GM18861 (cell line): ENCODE measurements around the gene C4BPB.
"Not testable (repeated sequence)": the region's sequence is repeated elsewhere in the genome, so short reads cannot be mapped to it uniquely, and the experiment has no call there.

Experiments
- ATAC-seq: cut with Tn5 transposase; IDR thresholded peaks from one replicate; pipeline ENCODE4 v1.9.1; 2021; ENCODE audit not compliant: unreplicated experiment

C4BPB gene, protein sequence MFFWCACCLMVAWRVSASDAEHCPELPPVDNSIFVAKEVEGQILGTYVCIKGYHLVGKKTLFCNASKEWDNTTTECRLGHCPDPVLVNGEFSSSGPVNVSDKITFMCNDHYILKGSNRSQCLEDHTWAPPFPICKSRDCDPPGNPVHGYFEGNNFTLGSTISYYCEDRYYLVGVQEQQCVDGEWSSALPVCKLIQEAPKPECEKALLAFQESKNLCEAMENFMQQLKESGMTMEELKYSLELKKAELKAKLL

DNA sequence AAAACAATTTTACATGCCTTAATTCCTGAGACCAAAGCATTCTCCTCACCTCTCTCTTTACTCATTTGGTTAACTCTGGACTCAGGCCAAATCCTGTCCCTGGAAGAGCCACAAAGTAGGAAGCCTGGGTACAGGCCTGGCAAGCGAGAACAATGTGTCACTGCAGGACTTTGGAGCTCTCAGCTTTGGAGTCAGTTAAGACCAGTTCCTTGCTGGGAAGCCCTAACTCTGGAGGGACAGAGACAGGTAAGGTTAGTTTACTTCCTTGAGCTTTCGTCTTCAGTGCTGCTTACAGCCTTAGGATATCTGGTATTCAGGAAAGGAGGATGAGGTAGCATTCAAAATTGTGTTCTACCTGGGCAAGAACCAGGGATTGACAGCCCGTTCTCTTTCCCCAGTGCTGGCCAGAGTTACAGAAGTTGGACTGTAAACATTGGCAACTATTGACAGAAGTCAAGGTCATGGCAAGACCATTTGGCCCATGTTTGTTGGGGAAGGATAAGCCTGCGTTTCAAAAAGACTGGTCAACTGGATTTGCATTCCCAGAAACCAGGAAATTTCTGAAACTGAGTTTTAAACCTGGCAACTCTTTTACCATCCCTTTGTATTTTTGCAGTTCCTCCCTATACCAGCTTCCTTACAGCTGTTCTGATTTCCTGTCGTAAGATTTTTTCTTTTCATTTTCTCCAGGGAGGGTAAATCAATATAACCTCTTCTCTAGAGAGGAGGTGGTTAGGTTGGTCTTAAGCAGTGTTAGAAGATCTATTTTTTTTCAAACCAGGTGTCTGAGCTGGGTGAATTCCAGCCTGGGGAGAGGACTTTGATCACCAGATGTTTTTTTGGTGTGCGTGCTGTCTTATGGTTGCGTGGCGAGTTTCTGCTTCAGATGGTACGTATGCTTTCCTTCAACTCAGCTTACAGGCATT, at the start of gene C4BPB:
Gene C4BPB, plus strand, starts transcription at position 160 of the 926 bp plus-strand sequence. Its CDS starts 672 bp downstream, at position 832.
- no peak for ATAC-seq

DNA sequence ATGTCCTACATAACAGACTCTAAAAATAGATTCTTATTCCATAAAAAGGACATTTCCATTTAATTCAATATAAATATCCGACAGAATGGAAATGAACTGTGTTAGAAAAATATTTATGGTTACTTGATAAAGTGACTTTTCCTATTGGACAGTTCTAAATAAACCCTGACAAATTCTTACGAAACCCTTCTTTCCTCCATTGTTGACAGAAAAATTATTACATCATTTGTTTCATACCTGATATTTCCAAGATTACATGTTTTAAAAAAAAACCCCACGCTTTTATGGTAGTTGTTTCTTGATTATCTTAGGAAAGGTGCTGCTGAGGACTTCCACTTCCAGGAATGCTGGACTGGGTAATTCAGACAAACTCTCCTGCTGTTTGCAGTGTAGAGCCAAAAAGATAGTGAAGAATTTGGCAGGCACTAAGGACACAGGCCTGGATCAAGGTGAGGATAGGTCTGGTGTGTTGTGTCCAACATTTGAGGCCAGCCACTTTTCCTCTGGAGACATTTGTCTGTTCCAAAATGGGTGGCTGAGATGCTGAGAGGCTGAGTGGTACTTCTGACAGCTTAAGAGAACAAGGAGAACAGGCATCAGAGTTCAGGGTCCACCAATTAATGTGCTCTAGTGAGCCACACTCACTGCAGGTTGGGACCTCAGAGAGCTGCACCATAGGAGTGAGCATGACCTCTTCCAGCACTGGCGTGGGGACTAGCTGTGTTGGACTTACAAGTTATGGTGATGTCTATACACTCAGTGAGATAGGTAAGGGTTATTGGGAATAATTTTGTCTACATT, 49.1 kb upstream of the C4BPB start:
- no peak for ATAC-seq

DNA sequence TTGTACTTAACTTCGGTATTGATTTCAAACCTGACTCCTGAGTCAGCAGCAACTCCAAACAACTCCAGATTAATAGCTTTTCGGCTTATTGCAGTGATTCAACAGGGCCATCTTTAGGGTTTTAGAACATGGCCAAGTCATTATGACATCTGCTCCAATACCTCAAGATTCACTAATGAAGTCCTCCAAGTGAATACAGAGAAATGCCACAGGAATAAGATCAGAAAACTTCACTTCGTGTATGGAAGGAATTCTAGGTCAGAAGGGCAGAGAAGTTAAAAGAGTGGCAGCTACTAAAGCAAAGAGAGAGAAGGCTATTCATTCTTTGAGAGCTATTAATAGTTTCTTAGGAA, 48.5 kb upstream of the C4BPB start:
- ATAC-seq: no peak

DNA sequence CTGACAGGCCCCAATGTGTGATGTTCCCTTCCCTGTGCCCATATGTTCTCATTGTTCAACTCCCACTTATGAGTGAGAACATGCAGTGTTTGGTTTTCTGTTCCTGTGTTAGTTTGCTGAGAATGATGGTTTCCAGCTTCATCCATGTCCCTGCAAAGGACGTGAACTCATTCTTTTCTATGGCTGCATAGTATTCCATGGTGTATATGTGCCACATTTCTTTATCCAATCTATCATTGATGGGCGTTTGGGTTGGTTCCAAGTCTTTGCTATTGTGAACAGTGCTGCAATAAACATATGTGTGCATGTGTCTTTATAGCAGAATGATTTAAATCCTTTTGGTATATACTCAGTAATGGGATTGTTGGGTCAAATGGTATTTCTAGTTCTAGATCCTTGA, 47.3 kb upstream of the C4BPB start:
- not testable (repeated sequence) for ATAC-seq

DNA sequence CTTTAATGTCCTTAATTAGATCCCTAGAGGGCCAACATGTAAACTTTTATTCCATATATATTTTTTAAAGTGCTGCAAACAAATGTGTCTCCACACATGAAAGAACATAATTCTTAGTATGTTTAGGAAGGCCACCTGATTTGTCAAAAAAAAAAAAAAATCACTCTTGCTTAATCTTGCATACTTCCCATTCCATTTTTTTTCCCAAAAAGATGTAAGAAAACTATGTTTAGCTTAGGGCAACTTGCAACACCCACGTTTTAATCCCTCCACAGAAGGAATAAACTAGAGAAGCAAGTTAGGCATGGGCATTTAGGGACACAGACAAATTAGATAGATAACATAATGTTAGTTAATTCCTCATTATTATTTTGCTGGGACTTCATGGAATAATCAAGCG, 43.2 kb upstream of the C4BPB start:
- no peak for ATAC-seq

DNA sequence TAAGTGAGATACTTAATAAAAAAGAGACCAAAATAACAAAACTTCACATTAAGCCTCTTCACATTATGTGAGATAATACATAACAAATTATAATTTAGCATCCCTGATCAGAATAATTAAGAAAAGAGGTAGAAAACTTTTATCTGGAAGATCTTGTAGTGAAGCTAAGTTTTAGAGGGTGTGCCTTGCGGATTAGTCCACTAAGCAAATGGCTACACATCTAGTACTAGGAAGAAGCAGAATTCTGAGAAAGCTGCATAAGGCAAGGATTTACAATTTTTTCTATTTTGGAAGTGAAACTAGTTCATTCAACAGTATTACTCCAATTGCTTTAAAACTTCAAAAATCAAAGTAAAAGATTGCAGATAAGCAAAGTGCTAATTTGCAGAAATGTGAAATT, 41.2 kb upstream of the C4BPB start:
- ATAC-seq: no peak

DNA sequence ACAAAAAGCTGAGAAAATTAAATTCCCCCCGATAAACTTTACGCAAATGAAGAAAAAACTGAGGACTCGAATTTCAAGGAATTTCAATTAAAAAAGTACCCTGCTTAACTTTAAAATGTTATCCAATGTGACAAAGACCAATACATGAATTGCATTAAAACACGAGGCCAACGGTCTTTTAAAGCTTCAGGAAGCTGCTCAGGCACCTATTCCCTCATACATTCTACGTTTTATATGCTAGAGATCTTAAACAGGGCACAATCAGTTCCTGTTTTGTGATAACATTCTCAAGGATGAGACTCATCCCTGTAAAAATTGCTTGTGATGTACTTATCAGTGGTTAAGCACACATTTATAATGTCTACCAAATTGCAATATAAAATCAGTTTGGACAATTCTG, 40.6 kb upstream of the C4BPB start:
- ATAC-seq: no peak

DNA sequence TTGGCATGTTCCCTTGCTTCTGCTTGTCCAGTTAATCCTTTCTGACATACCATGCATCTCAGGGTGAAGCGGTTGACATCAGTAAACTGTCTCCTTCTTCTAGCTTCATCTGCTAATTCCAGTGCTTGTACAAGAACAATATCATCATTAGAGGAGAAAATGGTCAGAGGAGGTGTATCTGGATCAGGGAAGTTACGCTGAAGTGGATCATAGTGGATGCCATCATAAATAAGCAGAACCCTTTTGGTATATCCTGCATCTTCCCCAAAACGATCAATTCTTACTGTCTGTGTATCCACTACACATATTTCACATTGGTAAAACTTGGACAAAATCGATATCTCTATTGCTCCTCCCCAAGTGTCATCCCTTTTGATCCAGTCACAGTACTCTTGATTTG, 39.6 kb upstream of the C4BPB start:
- ATAC-seq: no peak

DNA sequence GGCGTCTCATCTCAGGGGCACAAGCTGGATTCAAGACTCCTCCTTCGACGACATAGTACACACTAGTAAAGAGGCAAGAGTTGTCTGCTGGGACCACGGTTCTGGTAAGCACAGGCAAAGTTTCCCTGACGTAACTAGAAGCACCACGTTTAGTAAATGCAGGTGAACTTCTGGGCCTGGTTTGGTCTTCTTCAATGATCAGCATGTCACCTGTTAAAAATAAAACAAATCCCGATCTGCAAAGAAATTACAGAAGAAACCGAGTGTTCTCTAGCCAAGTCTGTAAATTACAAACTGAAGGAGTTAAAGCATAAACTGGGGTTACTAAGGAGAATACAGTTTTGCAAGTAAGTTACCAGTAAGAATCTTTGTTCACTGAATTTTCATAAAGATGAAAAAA, 39.1 kb upstream of the C4BPB start:
- ATAC-seq: no peak

DNA sequence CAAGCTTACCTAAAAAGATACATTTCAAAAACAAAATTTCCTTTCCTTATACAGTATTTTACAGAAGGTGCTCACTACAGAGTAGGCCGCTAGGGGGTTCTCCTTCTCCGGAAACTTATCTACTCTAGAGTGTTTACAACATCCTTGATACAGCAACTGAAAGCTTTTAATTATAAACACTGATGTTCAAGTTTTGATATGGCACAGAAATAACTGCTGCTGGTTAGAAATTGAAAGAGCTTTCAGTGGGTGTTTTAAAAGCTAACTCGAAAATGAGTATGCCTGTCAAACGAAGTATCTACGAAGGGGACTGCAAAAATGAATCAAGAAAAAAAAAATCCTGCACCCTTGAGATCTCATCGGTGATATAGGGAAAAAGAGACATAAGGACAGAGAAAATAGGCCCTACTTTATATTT, 38.7 kb upstream of the C4BPB start:
- no peak for ATAC-seq

DNA sequence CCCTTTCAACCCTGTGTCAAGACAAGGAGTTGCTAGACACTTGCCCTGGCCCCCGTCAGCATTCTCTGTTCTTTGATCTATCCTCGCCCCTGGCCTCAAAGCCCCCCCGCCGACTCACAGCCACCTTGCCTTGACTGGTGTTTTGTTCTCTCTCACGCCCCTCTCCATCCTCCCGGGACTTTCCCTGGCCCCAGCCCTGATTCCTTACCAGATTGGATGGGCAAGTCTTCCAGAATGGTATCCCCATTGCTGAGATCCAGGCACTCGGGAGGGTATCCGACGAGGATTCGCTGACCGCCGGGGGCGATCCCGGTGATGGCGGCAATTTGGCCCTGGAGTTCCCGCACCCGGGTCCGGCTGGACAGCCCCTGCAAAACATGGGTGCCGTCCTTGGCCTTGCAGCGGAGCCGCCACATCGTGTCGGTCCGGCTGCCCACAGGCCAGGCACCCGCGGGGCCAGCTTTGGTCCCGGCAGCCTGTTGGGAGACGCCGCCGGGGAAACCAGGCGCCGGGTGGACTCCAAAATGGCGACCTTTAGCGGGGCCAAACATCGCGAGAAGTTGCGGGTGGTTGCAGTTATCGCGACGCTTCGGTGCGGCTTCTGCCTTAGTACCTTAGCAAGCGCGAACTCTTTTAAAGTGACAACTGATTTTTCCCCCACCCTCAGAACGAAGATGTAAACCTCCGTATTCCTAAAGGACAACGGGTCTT, 38.0 kb upstream of the C4BPB start:
- ATAC-seq: peak; percentile 37

DNA sequence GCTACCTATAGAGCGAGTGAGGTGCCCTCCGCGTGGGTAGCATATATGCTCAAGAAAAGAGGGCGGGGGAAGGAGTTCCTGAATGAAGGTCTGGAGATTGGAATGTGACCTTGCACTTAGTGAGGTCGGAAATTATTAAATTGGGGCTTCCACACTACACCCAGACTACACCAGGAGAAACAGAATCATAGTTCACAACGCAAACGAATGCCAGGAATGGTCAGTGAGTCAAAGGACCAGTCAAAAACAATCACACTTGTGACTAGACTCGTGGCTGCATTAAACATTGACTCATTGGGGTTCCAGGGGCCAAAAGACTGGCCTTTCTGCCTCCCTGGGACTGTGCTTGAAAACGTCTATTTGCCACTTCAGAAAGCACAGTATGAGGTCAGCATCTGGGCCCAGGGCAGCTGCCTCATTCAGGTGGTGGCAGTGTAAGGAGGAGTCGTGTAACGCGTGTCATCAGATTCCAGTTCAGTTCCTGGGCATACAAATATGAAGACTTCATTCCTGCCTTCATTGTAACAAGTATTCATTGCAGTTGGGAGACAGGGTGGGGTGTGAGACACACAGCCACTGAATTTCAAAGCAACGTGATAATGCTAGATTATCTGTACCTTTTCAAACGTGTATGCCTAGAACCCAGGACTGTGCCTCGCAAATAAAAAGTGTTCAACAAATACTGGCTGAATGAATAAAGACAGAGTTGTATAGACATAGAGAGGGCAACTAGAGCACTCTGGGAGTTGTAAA, 37.3 kb upstream of the C4BPB start, which contains the start of gene YOD1:
Gene YOD1, minus strand, starts transcription at position 18 of the 753 bp plus-strand sequence. CDS start 178 bp downstream, outside the sequence.
- no peak for ATAC-seq

DNA sequence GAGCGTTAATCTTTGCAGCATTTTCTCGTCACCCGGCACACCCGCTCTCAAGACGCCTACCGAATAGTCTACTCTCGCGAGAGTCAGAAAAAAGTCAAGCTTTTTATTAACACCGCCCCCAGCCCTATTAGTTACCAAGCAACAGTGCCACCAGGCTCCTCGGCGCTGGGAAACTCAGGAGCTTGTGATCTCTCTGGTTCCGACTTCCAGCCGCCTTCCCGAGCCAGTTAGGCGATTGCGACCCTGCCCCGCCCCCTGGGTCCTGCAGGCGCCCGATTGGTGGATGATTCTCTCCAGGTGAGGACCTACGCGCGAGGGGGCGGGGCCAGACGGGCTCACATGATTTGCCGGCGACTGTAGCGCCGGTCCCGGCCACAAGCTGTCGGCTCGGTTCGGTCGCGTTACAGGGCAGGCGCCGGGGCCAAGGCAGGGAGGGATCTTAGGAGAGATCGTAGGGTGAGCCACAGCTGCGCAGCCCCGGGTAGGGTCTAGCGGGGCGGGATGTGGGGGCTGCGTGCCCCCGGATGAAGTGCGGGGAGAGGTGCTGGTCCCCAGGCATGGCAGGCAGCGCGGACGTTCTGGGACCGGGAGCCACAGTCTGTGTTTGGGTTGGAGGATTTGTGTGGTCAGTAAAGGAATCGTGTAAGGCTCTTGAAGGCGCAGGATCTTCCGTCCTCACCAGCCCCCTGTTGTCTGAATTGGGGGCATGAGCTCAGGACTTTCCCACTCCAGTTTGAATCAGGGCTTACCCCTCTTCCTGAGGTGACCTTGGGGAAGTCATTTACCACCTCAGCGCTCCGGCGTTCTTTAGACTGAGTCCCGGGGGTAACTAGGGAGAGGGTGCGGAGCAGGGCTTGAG, 35.5 kb upstream of the C4BPB start, which contains the start of gene PFKFB2:
Gene PFKFB2, plus strand, starts transcription at position 365 of the 859 bp plus-strand sequence. CDS start 1,443 bp downstream, outside the sequence.
- peak; percentile 53 for ATAC-seq

DNA sequence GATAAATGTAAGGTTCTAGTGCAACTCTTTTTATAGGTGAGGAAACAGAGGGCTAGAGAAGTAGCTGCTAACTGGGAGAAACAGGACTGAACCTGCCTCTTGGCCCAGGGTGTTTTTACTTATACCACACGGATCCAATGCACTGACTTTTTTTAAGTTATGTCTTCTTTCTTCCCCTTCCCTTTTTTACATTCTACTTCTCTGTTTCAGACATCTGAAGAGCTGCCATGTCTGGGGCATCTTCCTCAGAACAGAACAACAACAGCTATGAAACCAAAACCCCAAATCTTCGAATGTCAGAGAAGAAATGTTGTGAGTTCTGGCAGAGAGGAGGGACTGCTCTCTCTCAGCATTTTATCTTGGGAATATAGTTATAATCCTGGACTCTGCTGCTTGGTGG, 34.2 kb upstream of the C4BPB start:
- ATAC-seq: no peak

DNA sequence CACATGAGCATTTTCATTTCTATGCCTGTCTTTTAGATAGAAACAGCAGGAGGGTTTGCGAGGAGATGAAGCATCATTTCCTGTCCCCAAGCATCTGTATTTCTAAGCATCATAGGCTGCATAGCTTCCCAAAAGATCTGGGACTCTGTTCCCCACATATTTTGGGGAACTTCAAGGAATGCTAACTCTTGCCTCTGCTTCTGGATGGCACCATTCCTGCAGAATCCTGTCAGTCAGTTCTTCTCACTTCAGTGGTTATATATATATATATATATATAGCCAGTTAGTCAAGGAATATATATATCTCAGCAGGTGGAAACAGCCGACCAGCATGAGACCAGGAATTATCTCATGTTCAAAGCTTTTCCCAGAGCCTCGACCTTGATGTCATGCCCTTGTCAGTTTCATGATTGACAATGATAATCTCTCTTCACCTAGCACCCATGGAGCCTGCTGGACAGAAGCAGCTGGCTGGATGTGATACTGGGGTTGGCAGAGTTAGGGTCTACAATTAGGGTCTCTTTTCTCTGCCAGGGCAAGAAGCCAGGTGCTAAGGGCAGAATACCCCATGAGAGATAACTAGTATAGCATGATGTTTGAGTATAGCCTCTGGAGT, 33.2 kb upstream of the C4BPB start:
- no peak for ATAC-seq

DNA sequence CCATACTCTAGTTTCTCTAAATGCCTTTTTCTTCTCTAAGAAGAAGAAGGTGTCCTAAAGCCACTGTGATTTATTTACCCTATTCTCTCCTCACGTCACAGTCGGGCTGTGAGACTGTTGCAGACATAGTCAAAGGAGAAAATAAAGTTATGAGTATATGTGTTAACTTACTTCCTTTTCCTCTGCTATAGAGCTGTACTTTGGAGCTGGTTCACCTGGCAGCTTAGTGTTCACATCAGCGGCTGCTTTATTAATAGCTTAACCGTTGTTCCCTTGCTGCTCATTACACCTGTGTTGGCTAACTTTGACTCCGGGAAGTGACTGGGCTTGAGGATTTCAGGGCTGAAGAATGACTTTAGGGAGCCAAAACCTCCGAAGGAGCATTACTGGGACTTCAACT, 32.0 kb upstream of the C4BPB start:
- no peak for ATAC-seq

DNA sequence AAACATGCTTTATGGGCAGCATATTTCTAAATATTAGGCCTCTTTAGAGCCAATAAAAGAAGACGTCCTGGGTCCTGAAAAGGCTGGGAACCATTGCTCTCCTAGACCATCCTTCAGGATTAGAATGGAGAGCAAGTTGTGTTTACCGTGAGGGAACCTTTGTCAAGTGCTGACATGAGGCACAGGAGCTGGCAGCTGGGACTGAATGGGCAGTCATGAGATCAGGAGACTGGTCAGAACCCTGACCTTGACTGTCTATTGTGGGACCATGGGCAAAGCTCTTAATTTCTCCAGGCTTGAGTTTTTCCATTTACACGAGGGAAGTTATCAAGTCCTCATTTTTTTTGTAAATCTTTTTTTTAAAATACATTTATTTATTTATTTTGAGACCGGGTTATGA, 30.4 kb upstream of the C4BPB start:
- ATAC-seq: no peak
